IPS DF 4.7 (cell line): Measurements from ENCODE around the gene AQP2.
A peak's percentile ranks its signal among the peaks of the same experiment; 100 is the strongest.

Experiments used
- DNase-seq: peaks from one replicate; pipeline ENCODE4 v3.0.0-alpha.2; 2013; ENCODE audit warnings: low spot score; ENCODE audit errors: extremely low read depth

AQP2 gene

DNA sequence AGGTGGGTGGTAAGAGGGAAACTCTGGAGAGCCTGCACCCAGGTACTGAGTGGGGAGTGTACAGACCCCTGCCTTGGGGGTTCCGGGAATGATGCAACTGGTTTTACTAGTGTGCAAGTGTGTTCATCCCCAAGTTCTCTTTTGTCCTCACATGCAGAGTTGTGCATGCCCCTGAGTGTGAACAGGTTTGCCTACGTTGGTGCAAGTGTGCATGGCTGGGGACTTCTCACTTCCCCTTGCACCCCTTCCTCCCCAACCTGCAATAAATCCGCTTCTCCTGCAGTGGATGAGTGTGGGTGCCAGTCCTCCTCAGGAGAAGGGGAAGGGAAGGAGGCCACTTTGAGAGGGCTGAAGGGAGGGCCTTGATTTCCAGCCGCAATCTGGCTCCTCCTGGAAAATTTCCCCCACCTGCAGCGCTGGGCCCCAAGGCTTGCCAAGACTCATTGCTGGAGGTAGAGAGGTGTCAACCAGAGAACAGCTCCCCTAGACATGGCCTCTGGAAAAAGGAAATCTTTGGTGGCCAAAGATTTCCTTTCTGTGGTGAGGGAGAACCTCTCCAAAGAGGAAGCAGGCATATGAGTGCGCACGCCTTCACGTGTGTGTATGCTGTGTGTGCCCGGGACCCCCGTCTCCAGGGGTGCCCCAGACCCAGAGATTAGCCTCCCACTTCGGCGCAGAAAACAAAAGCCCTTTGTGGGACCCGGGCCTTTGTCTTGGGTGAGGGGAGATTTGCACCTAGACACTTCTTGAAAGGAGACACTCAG lies 5.5 kb downstream of the AQP2 start:
- no peak for DNase-seq

DNA sequence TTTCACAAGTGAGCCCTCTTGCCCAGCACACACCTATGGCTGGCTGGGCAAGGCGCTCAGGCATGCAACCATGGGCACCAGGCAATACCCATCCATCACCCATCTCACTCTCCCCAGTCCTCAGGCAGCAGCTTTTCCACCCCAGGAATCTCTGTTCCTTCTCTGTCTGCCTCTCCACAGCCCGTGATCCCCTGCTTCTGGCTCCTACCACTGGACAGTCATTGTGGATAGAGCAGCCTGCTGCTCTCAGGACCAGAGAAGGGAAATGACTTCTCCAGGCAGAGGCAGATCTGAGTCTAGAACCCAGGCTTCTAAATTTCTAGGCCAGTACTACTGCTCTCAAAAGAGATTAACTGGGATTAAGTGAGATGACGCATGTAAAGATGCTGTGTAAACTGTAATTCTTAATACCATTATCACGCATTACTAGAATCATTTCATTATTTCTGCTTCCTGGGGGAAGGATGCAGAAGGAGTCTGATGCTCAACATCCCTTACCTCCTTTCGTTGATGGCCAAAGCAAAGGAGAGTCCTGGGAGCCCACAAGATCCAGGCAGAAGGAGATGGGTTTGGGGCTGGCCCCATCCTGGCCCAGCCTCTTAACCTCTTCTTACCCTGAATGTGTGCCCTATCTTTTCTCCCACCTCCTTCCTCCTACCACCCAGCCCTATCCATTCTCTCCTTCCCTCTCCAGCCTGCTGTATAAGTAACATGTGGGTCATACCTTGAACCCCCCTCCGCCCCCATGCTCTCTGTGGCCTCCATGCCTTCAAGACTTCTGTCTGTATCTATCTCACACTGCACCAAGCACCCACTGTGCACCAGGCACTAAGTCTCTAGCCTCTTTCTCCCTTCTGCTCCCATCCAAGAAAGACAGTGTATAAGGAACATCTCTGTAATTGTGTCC lies 6.4 kb downstream of the AQP2 start:
- DNase-seq, result no peak

DNA sequence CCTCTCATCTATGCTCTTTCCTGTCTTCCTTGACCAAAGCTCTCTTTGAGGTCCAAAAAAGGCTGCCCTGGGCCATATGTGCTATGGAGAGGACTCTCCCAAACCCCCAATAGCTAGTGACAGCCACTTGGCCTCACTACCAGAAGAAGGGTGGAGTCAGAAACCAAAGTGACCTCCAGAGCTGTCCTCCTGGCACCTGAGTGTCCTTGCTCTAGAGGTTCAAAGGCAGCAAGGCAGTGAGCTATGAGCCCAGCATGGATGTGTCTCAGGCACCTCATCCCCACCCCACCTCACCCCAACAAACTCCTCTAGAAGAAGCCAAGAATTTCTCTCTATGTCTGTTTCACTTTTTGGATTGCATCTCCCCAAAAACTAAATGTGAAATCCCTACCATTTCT lies 7.0 kb downstream of the AQP2 start:
- no peak for DNase-seq

DNA sequence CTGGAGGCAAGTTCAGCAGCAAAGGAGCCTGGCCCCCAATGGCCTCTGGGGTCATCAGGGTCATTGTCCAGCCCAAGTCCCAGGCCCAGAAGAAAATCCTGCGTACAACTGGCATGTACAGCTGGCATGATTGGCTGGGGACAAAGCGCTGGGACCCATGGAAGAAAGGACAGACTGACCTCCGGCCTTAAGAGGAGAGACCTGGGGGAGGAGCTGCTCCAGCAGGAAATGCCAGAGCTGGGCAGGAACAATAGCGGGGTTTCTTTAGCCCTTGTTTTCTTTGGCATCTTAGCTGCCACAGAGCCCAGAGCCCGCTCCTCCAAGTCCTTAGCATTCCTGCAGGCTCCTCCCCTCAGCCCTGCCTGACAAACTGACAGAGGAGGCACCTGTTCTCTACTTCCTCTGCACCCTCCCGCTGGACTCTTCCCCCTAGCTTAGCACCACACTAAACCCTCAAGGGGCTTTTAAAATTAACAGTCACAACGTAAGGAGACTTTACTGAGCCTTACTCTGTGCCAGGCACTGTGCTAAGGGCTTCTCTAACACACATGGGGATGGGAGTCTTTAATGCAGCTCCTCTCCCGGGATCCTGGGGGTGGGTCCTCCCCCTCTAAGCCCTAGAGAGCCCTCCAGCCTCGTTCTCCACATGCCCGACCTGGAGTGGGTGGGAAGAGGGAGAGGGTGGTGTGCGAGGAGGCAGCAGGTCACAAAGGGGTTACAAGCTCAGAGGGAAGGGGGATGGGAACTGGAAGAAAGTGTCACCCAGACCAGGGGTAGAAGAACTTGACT lies 9.3 kb downstream of the AQP2 start:
- DNase-seq, result peak; percentile 71

DNA sequence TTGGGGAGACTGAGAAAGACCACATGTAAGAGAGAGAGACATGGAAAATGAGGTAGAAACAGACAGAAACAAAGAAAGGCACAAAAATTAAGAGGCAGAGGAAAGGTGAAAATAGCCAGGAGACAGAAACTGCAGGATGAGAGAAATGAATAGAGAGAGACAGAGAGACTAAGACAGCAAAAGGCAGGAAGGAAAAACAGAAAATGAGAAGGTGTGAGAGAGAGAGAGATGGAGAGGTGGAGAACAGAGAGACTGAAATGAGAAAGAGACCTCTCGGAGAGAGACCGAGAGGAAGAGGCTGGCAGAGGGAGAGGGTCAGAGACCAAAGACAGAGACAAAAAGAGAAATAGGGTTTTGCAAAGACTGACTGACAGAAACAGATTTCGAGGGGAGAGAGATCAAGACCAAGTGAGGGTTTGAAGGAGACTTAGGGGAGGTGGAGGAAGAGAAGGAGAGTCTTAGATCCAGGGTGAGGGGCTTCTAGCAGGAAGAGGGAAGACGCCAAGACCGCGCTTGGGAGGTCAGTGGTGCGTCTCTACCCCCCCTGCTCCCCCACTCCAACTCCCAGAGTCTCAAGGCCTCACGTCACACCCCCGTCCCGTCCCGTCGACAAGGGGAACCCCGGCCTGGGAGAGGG lies 10.1 kb downstream of the AQP2 start:
- no peak for DNase-seq

DNA sequence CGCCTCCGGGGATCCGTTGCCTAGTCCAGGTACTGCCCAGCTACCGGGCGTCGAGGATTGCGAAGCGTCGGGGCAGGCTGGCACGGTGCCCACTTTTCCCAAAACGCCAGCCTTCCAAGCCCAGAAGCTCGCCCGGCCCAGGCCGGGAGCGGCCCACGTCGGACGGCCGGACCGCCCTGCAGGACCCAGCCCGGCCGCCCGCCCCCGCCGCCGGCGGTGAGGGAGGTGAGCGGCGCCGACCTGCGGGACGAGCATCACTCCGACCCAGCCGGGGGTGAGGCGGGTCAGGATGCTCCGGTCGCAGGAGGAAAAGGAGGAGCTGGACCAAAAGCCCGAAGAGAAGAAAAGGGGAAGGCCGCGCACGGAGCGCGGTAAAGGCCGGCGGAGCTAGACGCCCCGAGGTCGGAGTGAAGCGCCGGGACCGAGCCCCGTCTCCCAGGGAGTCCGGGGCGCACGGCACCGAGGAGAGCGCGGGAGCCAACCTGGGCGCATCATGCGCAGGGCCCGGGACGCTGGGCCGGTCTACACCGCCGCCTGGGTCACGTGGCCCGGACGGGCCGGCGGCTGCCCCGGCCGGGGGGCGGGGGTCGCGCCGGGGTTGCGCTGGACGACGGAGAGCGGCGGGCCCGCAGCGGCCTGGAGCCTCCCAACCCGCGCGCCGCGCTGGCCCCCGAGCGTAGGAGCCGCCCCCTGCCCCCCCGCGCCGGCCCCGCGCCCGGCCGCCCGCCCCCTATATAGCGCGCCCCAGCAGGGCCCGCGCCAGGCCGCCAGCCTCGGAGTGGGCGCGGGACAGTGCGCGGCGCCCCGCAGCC lies 10.8 kb downstream of the AQP2 start, which contains the start of gene AQP5:
TSS of gene AQP5 (plus strand) at position 762 of the 812 bp plus-strand sequence. CDS start 146 bp downstream, outside the sequence.
- DNase-seq, result no peak

DNA sequence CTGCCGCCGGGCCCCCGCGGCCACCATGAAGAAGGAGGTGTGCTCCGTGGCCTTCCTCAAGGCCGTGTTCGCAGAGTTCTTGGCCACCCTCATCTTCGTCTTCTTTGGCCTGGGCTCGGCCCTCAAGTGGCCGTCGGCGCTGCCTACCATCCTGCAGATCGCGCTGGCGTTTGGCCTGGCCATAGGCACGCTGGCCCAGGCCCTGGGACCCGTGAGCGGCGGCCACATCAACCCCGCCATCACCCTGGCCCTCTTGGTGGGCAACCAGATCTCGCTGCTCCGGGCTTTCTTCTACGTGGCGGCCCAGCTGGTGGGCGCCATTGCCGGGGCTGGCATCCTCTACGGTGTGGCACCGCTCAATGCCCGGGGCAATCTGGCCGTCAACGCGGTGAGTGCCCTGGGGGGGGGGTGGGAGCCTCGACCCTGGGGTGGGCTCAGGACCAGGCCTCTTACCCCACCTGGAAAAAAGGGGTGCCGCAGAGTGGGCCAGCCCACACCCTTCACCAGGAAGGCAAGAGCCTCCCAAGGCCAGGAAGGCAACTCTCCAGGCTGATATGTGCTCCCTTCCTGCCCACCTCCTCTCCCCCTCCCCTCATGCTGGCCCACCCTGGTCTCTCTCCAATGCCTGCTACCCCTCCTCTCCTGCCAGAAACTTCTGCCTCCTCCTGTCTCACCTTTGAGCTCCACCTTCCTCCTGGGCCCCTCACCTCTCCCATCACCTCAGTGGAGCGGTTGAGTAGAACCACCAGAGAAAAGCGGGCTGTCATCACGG lies 11.6 kb downstream of the AQP2 start:
- DNase-seq, result no peak

DNA sequence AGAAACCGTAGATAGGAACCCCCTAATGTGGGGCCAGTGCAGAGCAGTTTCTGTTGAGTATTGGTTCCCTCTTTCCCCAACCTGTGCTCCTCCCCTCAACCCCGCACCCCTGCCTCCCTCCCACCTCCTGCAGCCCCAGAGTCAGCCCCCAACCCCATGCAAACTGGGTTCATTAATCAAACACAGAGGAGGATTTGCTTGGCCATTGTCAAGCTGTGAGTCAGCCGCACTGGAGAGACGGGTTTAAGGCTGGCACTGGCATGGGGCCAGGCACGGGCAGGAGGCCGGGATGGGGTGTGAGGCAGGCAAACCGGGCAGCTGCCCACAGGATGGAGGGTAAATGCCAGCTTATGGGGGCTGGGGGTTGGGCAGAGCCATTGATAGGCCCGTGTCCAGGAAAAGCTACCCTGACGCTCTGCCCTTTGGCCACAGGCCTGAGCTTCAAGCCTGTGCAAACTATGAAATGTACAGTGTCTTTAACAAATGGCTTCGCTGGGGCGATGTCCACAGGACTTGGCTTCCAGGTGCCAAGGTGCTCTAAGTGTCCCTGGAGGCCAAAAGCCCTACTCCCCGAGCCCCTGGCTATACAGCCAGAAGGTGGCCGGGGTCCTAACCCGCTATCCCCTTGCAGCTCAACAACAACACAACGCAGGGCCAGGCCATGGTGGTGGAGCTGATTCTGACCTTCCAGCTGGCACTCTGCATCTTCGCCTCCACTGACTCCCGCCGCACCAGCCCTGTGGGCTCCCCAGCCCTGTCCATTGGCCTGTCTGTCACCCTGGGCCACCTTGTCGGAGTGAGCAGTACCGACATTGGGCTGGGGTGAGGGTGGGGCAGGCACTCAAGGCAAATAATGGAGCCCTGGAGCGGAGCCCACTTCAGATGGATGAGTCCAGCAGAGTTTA lies 12.6 kb downstream of the AQP2 start:
- no peak for DNase-seq

DNA sequence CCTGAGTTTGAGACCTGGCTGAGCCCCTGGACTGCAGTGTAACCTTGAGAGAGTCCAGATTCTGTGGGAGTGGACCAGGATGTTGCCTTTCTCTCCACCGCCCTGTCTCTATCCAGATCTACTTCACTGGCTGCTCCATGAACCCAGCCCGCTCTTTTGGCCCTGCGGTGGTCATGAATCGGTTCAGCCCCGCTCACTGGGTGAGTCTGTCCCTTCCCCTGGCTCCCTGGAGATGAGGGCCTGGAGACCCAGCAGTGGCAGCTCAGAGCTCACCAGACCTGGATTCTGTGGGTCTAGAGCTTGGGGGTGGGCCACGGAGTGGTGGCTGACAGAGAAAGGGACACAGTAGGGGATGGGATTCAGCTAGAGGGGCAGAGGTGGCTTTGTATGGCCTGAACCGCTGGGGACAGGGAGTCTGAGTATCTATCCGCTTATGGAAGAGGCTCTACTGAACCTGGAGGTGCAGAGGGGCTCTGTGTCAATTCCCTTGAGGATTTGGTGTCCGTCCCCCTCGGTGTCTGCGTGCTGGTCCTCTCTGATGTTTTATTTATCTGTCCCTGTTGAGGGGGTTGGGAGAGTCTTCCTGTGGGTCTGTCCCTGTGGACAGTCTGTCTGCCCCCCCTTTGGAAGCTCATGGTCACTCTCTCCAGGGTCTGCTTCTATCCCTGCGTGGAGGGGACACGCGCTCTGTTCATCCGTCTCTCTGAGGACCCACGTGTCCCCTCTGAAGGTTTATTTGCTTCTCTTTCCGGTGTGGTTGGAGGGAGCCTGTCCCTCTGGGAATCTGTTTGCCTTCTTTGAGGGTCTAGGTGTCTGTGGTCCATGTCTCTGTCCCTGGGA lies 13.7 kb downstream of the AQP2 start:
- DNase-seq, result no peak

DNA sequence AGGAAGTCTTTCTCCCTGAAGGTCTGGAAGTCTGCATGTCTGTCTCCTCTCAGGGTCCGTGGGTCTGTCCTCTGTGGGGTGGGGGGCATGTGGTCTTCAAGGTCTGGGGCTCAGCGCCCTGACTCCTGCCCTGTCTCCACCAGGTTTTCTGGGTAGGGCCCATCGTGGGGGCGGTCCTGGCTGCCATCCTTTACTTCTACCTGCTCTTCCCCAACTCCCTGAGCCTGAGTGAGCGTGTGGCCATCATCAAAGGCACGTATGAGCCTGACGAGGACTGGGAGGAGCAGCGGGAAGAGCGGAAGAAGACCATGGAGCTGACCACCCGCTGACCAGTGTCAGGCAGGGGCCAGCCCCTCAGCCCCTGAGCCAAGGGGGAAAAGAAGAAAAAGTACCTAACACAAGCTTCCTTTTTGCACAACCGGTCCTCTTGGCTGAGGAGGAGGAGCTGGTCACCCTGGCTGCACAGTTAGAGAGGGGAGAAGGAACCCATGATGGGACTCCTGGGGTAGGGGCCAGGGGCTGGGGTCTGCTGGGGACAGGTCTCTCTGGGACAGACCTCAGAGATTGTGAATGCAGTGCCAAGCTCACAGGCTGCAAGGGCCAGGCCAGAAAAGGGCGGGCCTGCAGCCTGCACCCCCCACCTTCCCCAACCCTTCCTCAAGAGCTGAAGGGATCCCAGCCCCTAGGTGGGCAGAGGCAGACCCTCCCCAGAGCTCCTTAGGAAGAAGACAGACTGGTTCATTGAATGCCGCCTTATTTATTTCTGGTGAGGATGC lies 14.5 kb downstream of the AQP2 start:
- DNase-seq, result no peak

DNA sequence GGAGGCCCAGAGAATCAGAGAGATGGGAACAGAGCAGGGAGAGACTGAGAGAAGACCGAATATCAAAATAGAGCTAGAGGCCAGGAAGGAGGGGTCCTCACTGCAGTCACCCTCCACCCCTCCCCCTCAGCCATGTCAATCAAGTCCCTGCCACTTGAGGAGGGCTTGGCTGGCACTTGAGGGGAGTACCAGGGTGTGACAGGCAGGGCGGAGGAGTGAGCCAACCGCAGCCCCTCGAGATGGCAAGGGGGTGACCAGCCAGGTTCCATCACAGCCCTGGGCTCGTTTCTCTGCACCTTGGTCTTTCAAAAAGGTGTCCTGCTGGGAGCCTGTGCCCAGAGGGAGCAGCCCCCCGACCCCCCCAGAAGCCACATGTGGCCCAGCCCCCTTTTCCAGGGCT lies 15.3 kb downstream of the AQP2 start:
- no peak for DNase-seq

DNA sequence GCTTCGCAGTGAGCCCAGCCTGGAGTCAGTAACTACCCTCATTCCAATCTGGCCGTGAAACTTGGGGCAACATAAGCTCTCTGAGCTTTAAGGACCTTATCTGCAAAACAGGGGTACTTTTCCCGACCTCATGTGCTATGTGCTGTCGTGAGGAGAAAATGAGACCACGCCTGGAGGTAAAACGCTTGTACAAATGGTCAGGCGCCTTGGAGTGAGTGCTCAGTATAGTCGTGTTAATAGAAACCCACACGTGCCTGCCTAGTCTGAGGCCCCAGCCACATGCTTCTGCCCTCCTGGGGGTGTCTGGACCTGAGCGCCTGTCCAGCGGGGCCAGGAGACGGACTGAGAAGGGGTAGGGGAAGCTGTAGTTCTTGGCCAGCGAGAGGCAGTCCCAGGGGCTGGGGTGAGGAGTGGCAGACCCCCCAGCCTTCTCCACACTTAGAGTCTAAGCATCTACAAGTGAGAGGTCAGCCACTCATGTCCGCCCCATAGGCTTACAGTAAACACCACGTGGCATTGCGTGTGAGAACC lies 16.0 kb downstream of the AQP2 start:
- DNase-seq, result no peak

DNA sequence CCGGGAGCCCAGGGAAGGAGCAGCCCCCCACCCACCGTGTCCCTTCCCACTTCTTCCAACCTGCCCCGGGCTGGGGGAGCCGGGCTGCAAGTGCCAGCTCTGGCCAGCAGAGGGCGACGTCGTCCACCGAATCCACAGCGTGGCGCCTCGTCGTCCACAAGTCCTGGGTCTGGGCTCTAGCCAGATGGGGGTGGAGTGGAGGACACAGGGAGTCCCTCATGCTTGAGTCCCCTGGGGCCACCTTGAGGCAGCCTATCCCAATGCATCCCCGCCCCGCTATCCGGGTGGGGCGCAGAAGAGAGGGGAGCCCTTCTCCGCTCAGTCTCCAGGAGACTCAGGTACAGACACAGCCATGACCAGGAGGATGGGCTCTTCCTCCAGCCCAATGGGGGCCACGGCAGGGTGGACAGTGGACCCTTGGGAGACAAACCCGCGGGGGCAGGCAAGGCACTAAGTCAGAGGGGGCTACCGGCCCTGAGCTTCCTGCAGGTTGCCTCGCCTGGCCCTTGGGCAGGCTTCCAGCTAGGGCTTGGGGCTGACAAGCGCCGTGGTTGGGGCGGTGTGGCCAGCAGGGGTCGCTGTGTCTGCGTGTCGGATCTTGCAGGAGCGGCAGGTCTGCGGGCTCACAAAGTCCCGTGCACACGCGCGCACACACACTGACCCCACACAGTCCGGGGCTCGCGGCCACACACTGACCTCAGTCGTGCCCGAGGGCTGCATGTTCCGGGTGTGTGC lies 16.7 kb downstream of the AQP2 start:
- DNase-seq, result no peak

DNA sequence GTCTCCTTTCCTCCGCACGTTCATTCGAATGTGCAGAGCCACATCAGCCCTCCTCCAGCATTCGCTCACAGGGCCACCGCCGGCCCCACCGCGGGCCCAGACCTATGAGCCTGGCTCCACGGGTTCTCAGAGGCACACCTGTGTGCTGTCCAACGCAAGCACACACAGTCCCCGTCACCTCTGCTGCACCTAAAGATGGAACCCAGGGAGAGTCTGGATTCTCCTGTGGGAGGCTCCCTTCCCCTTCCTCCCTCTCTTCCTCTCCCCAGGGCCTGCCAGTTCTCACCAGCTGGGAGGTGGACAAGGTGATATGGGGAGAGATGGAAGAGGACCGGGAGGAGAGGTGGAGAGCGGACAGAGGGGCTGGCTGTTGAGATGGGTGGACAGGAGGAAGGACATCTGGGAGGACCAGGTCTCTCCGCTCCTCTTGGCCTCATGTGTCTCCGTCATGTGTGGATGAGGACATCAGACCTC lies 17.3 kb downstream of the AQP2 start:
- no peak for DNase-seq

DNA sequence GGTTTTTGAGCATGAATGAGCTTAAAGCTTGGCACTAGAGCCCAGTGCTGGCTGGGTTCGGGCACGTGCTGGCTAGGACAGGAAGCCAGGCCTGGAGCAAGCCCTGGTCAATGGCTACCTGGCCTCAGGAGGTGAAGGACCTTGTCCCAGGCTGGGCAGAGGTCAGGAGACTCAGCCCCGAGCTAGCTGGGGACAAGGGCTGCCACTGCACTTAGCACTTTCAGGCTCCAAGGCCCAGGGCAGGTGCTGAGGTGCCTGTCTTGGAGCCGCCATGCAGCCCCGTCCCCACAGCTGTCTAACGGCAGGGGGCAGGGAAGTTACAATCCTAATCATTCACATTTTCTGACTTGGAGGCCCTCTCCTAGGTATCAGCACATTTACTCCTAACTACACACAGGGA lies 17.9 kb downstream of the AQP2 start:
- no peak for DNase-seq

DNA sequence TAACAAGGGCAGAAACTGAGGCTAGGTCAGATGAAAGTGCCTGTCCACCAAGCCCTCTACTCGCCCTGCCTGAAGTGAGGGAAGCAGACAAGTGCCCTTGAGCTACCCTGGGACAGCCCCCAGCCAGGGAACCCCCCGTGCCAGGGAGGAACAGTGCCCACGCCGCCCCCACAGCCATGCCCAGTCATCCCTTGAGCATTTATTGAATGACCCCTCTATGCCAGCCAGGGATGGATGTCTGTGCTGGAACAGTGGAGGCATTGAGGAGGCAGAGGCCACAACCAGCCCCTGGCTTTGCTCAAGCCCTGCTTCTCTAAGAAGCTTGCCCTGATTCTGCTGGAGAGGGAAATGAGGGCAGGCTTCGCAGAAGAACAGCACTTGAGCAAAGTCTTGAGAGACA lies 18.5 kb downstream of the AQP2 start:
- no peak for DNase-seq
